Measurements from ENCODE around the gene EFEMP2.
"Not testable (repeated sequence)": the region's sequence is repeated elsewhere in the genome, so short reads cannot be mapped to it uniquely, and the experiment has no call there.

The EFEMP2 gene

DNA sequence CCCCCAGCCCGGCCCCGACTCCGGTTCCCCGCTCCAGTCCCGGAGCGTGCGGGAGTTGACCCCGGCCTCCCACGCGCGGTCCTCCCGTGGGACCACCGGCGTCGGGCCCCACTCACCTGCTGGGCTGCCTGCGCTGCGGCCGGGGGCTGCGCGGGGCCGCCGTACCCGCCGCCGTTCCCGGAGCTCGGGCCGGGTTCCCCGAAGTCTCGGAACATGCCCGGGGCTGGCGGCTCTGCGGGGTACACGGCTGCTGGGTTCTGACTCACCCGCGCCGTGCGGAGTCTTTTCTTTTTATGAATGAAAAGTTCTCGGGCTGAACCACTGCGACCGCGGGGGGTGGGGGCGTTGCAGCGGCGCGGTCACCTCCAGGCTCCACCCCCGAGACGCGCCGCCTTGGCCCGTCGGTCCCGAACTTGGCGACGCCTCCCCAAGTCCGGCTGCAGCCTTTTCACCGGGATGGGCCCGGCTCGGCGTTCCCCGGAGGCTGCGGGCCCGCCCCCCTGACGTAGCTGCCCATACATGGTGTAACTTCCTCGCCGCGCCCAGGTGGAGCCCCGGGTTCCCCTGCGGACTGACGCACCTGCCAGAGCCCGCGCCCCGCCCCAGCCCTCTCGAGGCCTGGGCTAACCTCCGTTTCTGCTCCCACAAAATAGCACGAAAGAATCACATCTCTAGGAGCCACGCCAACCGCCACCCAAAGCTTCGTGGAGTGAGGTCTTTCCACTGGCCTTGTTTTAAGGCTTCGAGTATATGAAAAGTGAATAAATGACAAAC lies 27.7 kb upstream of the EFEMP2 start, which contains the start of gene FOSL1:
TSS of gene FOSL1 (minus strand) at position 264 of the 774 bp plus-strand sequence. CDS start at position 215, 49 bp downstream.
- peak; percentile 92 to 95 (median 94) for DNase-seq (ENCODE audit: low read depth in 2 of 3, low spot score in 1 of 3)

DNA sequence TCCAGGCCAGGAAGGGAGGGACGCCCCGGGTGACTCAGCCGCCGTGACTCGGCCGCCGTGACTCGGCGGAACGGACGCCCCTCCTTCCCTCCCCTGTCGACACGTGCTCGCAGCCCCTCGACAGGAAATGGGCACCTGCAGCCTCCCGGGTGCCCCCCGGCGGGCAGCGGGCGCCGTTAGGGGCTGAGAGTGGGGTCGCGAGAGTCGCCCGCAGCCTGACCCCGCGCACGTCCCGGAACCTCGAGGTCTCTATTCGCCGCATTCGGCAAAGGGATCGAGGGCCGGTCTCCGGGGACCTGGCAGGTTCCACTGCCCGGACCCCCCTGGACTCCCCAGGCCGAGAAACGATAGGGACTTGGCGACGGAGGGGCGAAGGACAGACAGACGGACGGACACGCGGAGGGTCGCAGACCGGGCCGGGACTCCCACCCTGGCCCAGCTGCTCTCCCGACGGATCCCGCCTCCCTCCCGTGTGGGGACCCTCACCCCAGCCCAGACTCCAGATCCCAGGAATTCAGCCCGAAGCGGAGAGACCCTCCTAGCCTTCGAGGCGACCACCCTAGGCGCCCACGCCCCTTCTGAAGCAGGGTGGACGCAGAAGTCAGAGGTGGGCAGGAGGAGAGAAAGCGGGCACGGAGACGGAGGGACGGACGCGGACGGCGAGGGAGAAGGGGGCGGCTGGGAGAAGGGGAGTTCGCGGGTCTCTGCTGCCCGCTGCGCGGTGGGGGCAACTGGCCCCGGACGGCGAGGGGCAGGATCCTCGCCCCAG lies 26.9 kb upstream of the EFEMP2 start:
- peak; percentile 63 to 71 (median 67) for DNase-seq (ENCODE audit: low read depth in 2 of 3, low spot score in 1 of 3)

DNA sequence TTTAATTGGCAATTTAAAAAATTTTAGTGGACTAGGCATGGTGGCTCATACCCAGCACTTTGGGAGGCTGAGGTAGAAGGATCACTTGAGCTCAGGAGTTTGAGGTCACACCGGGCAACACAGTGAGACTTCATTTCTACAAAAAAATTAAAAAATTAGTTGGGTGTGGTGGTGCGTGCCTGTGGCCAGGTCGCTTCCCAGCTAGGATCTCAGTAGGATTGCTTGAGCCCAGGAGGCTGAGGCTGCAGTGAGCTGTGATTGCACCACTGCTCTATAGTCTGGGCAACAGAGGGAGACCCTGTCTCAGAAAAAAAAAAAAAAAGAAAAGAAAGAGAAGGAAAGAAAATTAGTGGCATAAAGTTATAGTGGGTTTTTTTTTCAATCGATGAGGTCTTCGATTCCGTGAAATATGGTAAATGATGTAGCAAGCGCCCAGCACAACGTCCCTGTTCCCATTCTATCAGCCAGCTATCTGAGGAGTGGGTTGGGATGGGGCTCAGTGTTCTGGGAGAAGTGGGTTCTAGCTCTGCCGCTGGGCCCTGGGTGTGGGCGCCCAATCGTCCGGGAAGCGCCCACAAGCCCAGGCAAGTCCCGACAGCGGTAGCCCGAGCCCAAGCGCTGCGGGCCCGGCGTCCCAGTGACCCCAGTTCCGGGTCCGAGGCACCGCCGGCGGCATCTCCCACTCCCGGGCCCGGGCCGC lies 26.2 kb upstream of the EFEMP2 start:
- no peak for DNase-seq (ENCODE audit: low read depth in 2 of 3, low spot score in 1 of 3)

DNA sequence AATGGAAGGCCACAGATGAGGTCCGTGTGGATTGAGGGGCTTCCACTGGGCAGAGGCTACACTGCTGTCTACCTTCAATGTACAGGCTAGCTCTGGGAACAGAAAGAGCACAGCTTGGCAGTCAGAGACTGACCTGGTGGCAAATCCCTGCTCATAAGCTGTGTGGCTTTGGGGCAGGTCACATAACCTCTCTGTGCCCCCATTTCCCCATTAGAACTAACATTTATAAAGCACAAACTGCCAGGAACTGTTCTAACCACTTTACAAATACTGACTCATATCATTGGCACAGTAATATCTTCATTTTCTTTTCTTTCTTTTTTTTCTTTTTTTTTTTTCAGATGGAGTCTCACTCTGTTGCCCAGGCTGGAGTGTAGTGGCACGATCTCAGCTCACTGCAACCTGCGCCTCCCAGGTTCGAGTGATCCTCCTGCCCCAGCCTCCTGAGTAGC lies 24.4 kb upstream of the EFEMP2 start:
- no peak for DNase-seq (ENCODE audit: low read depth in 2 of 3, low spot score in 1 of 3)

DNA sequence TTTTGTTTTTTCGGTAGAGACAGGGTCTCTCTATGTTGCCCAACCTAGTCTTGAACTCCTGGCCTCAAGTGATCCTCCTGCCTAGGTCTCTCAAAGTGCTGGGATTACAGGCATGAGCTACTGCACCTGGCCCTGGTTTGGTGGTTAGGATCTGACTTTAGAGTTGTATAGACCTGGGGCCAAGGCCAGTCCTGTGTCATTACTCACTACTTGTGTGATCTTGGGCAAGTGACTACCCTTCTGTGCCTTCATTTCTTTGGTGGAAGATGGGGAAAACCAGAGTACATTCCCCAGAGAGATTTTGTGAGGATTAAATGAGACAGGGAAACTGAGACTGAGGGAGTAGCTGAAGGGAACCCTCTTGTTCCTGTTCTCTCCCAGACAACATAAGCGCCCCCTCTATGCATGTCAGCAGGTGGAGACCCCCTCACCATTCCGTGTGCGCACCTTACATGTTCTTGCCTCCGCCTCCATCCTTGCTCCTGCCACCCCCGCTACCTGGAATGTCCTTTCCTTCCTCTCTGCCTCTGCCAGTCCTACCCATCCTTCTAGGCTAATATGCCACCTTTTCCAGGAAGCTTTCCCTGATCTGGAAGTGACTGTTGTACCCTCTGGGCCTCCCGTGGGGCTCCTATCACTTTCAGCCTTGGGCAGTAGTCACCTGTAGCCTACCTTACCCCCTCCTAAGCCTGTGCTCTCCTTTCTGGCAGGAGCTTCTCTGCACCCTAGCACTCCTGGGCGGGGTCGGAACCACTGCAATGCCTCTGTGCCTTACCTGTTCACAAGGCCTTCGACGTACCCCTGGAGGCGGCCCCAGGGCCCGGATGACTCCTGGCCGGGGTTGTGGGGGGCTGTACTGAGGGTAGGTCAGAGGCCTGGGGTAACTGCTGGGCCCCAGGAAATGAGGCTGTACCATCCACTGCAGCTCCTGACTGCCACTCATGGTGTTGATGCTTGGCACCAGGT lies 23.7 kb upstream of the EFEMP2 start:
- DNase-seq (ENCODE audit: low read depth in 2 of 3, low spot score in 1 of 3), result no peak

DNA sequence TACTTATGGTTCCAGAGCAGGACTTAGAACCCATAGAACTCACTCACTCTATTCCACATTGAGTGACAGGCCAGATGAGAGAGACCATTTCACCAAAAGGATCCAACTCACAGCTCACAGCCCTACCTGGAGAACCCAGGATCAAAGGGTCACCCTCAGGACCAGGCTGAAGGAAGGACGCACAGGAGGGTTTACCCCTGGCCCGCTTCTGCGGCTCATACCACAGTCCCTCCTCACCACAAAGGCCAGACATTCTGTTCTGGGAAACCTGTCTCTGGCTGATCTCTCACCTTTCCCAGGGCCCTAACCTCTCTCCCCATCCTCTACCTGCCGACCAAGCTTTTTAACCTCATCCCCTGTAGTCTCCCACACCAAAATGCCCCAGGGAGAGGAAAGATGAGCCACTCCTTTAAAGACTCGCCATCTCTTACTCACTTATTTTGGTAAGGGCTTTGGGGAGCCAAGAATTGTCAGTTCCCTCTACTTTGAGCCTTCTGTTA lies 22.9 kb upstream of the EFEMP2 start:
- no peak for DNase-seq (ENCODE audit: low read depth in 2 of 3, low spot score in 1 of 3)

DNA sequence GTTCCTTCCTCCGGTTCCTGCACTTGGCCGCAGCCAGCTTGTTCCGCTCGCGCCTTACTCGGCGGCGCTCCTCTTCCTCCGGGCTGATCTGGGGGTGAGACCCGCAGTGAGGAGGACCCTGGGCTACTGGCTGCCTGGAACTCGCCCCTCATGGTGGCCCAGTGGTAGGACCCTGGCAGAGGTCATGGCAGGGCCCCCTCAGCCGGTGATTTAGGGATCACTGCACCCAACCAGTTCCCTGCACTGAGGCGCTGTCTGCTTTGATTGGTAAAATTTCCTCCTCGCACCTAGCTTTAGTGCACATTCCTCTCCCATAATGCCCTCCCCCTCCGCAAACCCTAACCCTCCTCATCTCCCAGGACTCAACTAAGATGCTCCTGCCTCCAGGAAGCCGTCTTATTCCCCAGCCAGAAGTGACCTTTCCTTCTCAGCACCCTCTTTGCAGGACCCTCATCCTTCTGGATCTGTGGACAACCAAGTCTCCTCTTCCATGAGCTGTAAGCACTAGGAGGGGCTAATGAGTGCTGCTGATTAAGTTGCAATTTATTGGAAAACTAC lies 21.5 kb upstream of the EFEMP2 start:
- DNase-seq (ENCODE audit: low read depth in 2 of 3, low spot score in 1 of 3), result no peak

DNA sequence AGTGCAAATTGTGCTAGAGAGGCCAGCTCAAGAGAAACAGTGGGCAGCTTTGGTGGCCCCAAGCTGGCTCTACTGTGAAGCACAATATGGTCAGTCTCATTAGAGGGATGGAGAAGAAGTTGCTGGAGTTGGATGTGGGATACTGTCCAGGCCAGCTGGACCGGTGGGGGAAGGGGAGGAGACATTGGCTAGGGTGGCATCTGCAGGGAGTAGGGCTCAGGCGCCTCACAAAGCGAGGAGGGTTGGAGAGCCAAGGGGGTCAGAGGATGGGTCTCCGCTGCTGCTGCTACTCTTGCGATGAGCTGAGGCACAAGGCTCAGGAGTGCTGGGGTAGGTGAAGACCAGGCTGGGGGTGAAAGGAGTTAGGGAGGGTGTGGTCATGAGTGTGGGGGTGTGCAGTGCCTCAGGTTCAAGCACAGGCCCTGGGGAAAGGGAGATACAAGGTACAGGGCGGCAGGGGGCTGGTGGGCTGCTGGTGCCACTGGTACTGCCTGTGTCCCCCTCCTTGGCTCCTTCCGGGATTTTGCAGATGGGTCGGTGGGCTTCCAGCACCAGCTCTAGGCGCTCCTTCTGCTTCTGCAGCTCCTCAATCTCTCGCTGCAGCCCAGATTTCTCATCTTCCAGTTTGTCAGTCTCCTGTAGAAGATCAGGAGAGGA lies 20.2 kb upstream of the EFEMP2 start:
- no peak for DNase-seq (ENCODE audit: low read depth in 2 of 3, low spot score in 1 of 3)

DNA sequence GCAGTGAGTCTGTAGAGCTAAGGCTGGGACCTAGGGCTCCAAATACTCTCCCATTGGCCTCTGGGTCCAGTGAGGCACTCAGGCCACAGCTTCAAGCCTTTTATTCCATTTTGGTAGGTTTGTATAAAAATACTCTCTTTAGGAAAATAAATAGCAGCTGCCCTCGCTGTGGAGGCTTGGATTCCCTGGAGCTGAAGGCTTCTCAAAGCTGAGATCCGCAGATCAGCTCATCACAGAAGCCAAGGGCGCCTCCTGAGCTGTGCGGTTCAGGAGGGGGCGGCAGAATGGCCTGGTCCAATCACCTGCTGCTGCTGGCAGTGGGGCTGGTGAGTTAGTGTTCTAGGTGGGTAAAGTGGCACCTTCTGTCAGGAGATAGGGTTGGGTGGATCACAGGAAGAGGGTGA lies 19.5 kb upstream of the EFEMP2 start:
- DNase-seq (ENCODE audit: low read depth in 2 of 3, low spot score in 1 of 3), result not testable (repeated sequence)

DNA sequence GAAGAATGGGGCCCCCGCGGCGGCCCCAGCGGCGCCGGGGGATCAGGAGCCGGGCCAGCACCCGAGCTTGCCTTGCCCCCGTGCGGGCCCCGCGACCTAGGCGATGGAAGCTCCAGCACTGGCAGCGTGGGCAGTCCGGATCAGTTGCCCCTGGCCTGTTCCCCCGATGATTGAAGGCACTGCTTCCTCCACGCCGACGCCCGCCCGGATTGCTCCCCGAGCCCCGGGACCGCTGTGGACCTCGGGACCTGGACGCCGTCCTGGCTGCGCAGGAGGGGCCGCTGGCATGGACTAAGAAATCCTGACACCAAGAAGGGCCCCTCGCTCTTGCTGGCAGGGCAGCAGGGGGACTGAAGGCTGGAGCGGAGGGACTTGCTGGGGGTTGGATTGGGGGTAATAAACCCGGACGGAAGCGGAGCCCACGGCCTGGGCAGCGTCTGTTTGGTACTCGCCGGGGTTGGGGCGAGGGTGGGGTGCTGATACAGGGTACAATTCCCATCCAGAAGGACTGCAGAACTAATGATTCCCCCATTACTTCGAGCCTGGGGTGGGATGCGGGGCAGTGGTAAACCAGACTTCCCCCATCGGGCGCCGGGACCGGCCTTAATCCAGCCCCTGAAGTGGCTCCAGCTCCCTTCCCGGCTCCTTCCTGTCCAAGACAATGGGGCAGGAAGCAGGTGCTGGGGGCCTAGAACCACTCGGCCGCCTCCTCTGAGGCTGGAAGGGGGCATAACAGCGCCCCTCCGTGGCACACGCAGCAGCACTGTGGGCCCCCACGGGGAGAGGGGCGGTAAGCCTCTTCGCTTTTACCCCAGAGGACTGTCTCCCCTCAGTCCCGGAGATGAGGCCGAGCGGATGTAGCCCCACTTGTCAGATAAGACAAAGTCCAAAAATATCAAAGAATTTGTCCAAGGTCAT lies 18.9 kb upstream of the EFEMP2 start:
- no peak for DNase-seq (ENCODE audit: low read depth in 2 of 3, low spot score in 1 of 3)

DNA sequence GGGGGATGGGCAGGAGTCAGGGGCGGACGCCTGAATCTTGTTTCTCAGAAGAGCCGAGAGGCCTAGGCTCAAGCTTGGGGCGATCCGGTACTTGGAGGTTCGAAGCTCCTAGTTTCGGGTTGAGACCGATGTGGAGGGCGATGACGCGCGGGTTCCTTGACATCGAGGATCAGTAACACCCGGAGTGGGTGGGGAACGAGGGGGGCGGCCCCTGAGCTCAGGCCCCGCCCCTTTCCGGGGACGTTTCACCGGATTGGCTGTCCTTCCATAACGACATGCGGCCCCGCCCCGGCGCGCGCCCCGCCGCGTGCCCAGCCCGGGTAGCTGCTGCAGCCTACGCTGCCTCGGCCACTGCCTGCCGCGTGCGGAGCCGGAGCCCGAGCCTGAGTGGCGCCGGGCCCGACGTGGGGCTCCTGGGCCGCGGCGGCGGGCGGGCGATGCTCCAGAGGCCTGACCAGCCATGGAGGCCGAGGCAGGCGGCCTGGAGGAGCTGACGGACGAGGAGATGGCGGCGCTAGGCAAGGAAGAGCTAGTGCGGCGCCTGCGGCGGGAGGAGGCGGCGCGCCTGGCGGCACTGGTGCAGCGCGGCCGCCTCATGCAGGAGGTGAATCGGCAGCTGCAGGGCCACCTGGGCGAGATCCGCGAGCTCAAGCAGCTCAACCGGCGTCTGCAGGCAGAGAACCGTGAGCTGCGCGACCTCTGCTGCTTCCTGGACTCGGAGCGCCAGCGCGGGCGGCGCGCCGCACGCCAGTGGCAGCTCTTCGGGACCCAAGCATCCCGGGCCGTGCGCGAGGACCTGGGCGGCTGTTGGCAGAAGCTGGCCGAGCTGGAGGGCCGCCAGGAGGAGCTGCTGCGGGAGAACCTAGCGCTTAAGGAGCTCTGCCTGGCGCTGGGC lies 18.0 kb upstream of the EFEMP2 start, which contains the start of gene CCDC85B:
TSS of gene CCDC85B (plus strand) at position 350 of the 895 bp plus-strand sequence. CDS start at position 461, 111 bp downstream.
- peak; percentile 96 to 98 (median 97) for DNase-seq (ENCODE audit: low read depth in 2 of 3, low spot score in 1 of 3)

DNA sequence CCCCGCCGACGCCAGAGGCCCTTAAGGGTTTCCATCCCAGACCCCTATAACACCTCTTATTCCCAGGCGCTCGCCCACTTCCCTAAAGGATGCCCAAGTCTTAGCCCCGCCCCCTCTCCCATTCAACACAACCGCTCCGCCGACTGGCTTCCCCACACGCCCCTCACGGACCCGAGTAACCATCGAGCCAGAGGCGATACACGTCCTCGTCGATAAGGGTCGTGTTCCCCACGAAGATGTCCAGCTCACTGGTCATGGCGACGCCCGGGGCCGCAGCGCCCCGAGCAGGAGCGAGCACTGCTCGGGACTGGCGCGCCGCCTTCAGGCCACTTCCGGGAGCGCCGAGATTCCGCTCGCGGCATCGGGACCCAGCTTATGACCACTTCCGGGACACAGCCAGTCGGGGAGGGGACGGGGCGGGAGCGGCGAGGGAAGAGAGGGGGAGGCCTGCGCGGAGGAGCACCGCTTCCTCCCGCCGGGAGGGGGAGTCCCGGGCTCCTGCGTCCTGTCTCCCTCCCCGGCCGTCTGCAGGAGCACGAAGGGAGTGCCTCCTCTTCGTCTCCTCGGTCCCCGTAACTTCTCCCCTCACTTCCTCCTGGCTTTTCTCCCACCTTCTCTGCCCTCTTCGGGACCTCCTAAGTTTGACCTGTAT lies 15.7 kb upstream of the EFEMP2 start, which contains the start of gene FIBP:
TSS of gene FIBP (minus strand) at position 309 of the 652 bp plus-strand sequence. CDS start at position 256, 53 bp downstream.
- DNase-seq (ENCODE audit: low read depth in 2 of 3, low spot score in 1 of 3), result peak; percentile 92 to 97 (median 95)

DNA sequence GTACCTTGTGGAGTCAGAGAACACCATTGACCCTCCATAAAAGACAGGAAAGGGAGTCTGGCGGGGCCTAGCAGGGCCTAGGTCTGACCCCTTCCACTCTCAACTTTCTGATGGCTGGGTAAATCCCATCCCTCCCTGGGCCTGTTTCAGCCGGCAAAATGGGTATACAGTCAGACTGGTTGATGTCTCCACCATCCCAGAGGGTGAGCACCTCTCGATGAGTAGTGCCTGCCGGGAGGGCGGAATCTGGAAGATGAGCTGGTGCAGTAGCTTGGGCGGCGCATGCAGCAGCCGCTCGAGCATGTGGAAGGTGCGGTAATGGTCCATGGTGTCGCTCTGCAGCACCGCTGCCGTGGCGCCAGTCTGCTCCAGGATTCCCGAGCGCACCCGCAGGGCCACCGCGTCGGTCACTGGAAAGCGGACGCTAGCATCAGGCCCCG lies 15.1 kb upstream of the EFEMP2 start:
- DNase-seq (ENCODE audit: low read depth in 2 of 3, low spot score in 1 of 3), result no peak

DNA sequence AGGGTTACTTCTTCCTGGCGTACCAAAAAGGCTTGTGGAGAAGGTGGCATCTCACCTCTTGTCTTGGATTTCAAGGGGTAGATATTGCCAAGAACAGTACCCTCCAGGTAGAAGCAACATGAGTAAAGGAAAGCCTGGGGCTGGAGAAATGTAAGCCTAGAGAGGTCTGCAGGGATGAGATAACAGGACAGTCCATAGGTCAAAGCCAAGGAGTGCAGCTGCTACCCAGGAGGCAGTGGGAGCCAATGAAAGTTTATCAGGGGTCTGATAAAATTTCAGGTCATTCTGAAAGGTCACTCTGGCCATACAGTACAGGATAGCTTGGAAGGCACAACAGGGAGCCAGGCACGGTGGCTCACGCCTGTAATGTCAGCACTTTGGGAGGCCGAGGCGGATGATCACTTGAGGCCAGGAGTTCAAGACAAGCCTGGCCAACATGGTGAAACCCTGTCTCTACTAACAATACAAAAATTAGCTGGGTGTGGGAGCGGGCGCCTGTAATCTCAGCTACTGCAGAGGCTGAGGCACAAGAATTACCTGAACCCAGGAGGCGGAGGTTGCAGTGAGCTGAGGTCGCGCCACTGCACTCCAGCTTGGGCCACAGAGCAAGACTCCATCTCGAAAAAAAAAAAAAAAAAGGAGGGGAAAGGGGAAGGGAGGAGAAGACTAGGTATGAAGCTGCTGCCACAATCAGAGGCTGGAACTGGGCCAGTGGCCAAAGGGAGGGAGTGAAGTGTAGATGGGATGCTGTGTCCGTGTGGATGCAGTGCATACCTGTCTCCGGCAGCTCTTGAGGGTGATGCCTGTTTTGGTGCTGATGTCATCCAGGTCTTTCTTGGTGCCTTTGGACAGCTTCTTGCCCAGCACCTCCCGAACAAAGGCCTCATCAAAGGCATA lies 14.5 kb upstream of the EFEMP2 start:
- DNase-seq (ENCODE audit: low read depth in 2 of 3, low spot score in 1 of 3), result no peak

DNA sequence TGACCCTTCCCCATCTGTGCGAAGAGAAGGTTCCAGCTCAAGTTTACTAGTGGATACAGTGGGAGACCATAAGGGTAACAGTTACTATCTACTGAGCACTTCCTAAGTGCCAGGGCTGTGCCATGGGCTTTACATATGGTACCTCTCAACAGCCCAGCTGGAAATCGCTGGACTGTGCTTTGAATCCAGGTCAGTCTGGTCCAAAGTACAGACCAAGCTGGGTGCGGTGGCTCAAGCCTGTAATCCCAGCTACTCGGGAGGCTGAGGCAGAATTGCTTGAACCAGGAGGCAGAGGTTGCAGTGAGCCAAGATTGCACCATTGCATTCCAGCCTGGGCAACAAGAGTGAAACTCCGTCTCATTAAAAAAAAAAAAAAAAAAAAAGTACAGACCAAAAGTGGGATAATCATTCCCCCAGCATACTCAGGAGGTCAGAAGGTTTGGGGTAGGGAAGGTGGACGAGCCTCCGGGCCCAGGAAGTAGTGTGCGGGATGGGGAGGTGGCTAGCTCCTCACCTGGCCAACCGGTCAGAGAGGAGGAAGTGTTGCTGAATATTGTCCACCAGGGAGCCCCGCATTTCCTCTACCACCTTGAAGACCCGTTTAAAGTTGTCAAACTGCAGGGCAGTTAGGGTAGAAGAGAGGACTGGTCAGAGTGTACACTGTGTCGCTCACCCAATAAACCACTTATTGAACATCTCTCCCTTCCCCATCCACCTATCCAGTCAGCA lies 13.4 kb upstream of the EFEMP2 start:
- no peak for DNase-seq (ENCODE audit: low read depth in 2 of 3, low spot score in 1 of 3)
